WTC11 (cell line): ENCODE data around the gene DCP1A. TPM values are rescaled to one million over a fixed set of nuclear protein-coding genes. Genes with fewer than 3 reads are reported as not detected.

Experiments
- ATAC-seq: fragments of 200-7000 bp; cut with Tn5 transposase; 2 replicates; pipeline ENCODE4 v1.10.0; 2021; ENCODE audit warnings: mild to moderate bottlenecking, moderate library complexity
- CTCF ChIA-PET: fragments of 300-600 bp; sonication (Branson Sonifier 250); formaldehyde crosslinking; loops from one replicate; lab custom pipeline; 2021; ENCODE audit warnings: antibody characterized with exemption; lab: Charles Lee
- POLR2A ChIA-PET: fragments of 350-600 bp; sonication (Branson Sonifier 250); formaldehyde crosslinking; loops from one replicate; lab custom pipeline; 2021; ENCODE audit warnings: antibody characterized with exemption; lab: Charles Lee
- DNase-seq: peaks from one replicate; pipeline ENCODE4 v3.0.0; 2021; ENCODE audit warnings: low spot score
- H3K27ac Mint-ChIP-seq: 2 replicates; pipeline ENCODE4 v1.8.0; 2021; ENCODE audit warnings: mixed read lengths
- H3K27me3 Mint-ChIP-seq: 2 replicates; pipeline ENCODE4 v1.8.0; 2021; ENCODE audit warnings: low read depth, mild to moderate bottlenecking, moderate library complexity, mixed read lengths
- H3K36me3 Mint-ChIP-seq: 2 replicates; pipeline ENCODE4 v1.8.0; 2021; ENCODE audit warnings: mixed read lengths
- H3K4me1 Mint-ChIP-seq: 2 replicates; pipeline ENCODE4 v1.8.0; 2022; ENCODE audit warnings: mixed read lengths
- H3K4me3 Mint-ChIP-seq: 2 replicates; pipeline ENCODE4 v1.8.0; 2021; ENCODE audit warnings: mild to moderate bottlenecking, moderate library complexity, mixed read lengths
- H3K9me3 Mint-ChIP-seq: 2 replicates; pipeline ENCODE4 v1.8.0; 2021; ENCODE audit warnings: mixed read lengths
- ATF3 ChIP-seq: sonication (generic); formaldehyde crosslinking; conservative IDR thresholded peaks from 2 replicates; pipeline ENCODE4 v1.8.1; 2022; ENCODE audit warnings: mild to moderate bottlenecking, missing genetic modification reagents
- ATF6 ChIP-seq: sonication (generic); formaldehyde crosslinking; IDR thresholded peaks from 2 replicates; pipeline ENCODE4 v1.8.1; 2023; ENCODE audit warnings: mild to moderate bottlenecking, missing genetic modification reagents
- E2F4 ChIP-seq: sonication (generic); formaldehyde crosslinking; IDR thresholded peaks from 2 replicates; pipeline ENCODE4 v1.8.1; 2022; ENCODE audit warnings: low read depth, mild to moderate bottlenecking, moderate library complexity, missing genetic modification reagents, borderline replicate concordance
- E2F5 ChIP-seq: sonication (generic); formaldehyde crosslinking; IDR thresholded peaks from 2 replicates; pipeline ENCODE4 v1.8.1; 2022; ENCODE audit warnings: mild to moderate bottlenecking, moderate library complexity, missing genetic modification reagents
- ERG ChIP-seq: fragments of 250-450 bp; sonication (Bioruptor Pico); IDR thresholded peaks from 2 replicates; pipeline ENCODE4 v1.8.0; 2021; ENCODE audit warnings: mild to moderate bottlenecking
- ETV6 ChIP-seq: sonication (generic); formaldehyde crosslinking; IDR thresholded peaks from 2 replicates; pipeline ENCODE4 v1.8.1; 2022; ENCODE audit warnings: mild to moderate bottlenecking, missing genetic modification reagents
- GRHL2 ChIP-seq: fragments of 250-450 bp; sonication (Bioruptor Pico); IDR thresholded peaks from 2 replicates; pipeline ENCODE4 v1.8.0; 2022; ENCODE audit warnings: mild to moderate bottlenecking, moderate library complexity; ENCODE audit not compliant: insufficient replicate concordance, severe bottlenecking
- HMGXB4 ChIP-seq: sonication (generic); formaldehyde crosslinking; IDR thresholded peaks from 2 replicates; pipeline ENCODE4 v1.8.1; 2023; ENCODE audit warnings: mild to moderate bottlenecking, moderate library complexity, missing genetic modification reagents
- IRF2 ChIP-seq: sonication (generic); formaldehyde crosslinking; IDR thresholded peaks from 2 replicates; pipeline ENCODE4 v1.8.0; 2022; ENCODE audit warnings: low read depth, missing genetic modification reagents, borderline replicate concordance
- JUN ChIP-seq: sonication (generic); formaldehyde crosslinking; IDR thresholded peaks from 2 replicates; pipeline ENCODE4 v1.8.0; 2023; ENCODE audit warnings: mild to moderate bottlenecking, missing genetic modification reagents
- PRDM15 ChIP-seq: sonication (generic); formaldehyde crosslinking; IDR thresholded peaks from 2 replicates; pipeline ENCODE4 v1.8.0; 2022; ENCODE audit warnings: missing genetic modification reagents
- ZBTB21 ChIP-seq: sonication (generic); formaldehyde crosslinking; IDR thresholded peaks from 2 replicates; pipeline ENCODE4 v1.8.1; 2023; ENCODE audit warnings: mild to moderate bottlenecking, missing genetic modification reagents, borderline replicate concordance
- ZBTB43 ChIP-seq: sonication (generic); formaldehyde crosslinking; IDR thresholded peaks from 2 replicates; pipeline ENCODE4 v1.8.1; 2023; ENCODE audit warnings: mild to moderate bottlenecking, missing genetic modification reagents
- ZNF317 ChIP-seq: sonication (generic); formaldehyde crosslinking; IDR thresholded peaks from 2 replicates; pipeline ENCODE4 v1.8.1; 2023; ENCODE audit warnings: low read depth, mild to moderate bottlenecking, moderate library complexity, missing genetic modification reagents, borderline replicate concordance
- ZNF416 ChIP-seq: fragments of 250-450 bp; sonication (Bioruptor Pico); IDR thresholded peaks from 2 replicates; pipeline ENCODE4 v1.9.0; 2021; ENCODE audit warnings: mild to moderate bottlenecking, inconsistent platforms
- ZNF532 ChIP-seq: fragments of 250-450 bp; sonication (Bioruptor Pico); IDR thresholded peaks from 2 replicates; pipeline ENCODE4 v1.9.0; 2021; ENCODE audit warnings: mild to moderate bottlenecking, borderline replicate concordance
- ZSCAN18 ChIP-seq: fragments of 250-450 bp; sonication (Bioruptor Pico); IDR thresholded peaks from 2 replicates; pipeline ENCODE4 v2.1.2; 2022; ENCODE audit warnings: mild to moderate bottlenecking, moderate library complexity
- total RNA-seq: library from RNA; stranded (reverse); gene quantifications from 3 replicates; pipeline ENCODE4 v1.2.3, GENCODE V29; 2021

The DCP1A gene
- total RNA-seq, 1 experiment from 2014 or later = 19.1 TPM

GRCh38 chr3:53350652-53351051 lies 3.3 kb upstream of the DCP1A start:
- no peaks in the 10 kb centered on the region for H3K9me3 Mint-ChIP-seq
- ATAC-seq (peak; percentile 9), DNase-seq (no peak)
- no peak for TF ChIP-seq ZNF416
- TF ChIP-seq ATF6 (CRISPR knock-in tag) = no peak
- no peak for TF ChIP-seq ERG (CRISPR knock-in tag)
- no peak for TF ChIP-seq GRHL2 (CRISPR knock-in tag)
- no peak for TF ChIP-seq IRF2 (CRISPR knock-in tag)
- no peak for TF ChIP-seq ZNF532 (CRISPR knock-in tag)
- no peak for TF ChIP-seq PRDM15 (CRISPR knock-in tag)
- no peak for TF ChIP-seq ZBTB21 (CRISPR knock-in tag)
- no peak for TF ChIP-seq E2F4
- TF ChIP-seq ETV6 (CRISPR knock-in tag) = no peak
- TF ChIP-seq ZBTB43 = no peak
- no peak for TF ChIP-seq HMGXB4 (CRISPR knock-in tag)
- no peak for TF ChIP-seq E2F5 (CRISPR knock-in tag)
- TF ChIP-seq ZSCAN18 (CRISPR knock-in tag) = no peak
- TF ChIP-seq JUN (CRISPR knock-in tag) = no peak
- no peak for TF ChIP-seq ZNF317 (CRISPR knock-in tag)
- TF ChIP-seq ATF3 (CRISPR knock-in tag) = no peak
- H3K36me3 Mint-ChIP-seq = no peaks in the 10 kb centered on the region
- H3K4me3 Mint-ChIP-seq = no peak overlapping the region
- H3K27ac Mint-ChIP-seq = peak overlapping the region; percentile 72
- ChIA-PET POLR2A (interaction anchor here (0.9 to 1.2 kb wide), 2 partner anchors 24 to 127 kb away, joined by 3 to 7 read pairs; no protein-coding TSS in a partner anchor), CTCF (interaction anchor here (0.6 to 1.5 kb wide), 11 partner anchors 10 to 240 kb away, joined by 3 to 7 read pairs (median 4); partner anchors contain the start of gene CACNA1D)
- H3K4me1 Mint-ChIP-seq = peaks cover 14% of the 10 kb centered on the region
- no peaks in the 10 kb centered on the region for H3K27me3 Mint-ChIP-seq
